NCI-H524 treated with DMSO at 0.1 percent for 48 hours (cell line): ENCODE results near the gene NCOA4.
"Not testable (repeated sequence)": the region's sequence is repeated elsewhere in the genome, so short reads cannot be mapped to it uniquely, and the experiment has no call there.

ENCODE experiments used
- DNase-seq: peaks from one replicate; lab custom pipeline; 2025; lab: John Stamatoyannopoulos, UW

Gene NCOA4

GRCh38 chr10:46052057-46052790, 21.8 kb upstream of the NCOA4 start:
- no peak for DNase-seq

GRCh38 chr10:46050941-46051623, 20.7 kb upstream of the NCOA4 start:
- DNase-seq = peak; percentile 37

GRCh38 chr10:46049497-46049831, 19.0 kb upstream of the NCOA4 start:
- DNase-seq = not testable (repeated sequence)

GRCh38 chr10:46048152-46048551, 17.7 kb upstream of the NCOA4 start:
- no peak for DNase-seq

GRCh38 chr10:46046261-46046660, 15.8 kb upstream of the NCOA4 start, which contains the start of gene MSMB:
Gene MSMB, minus strand, starts transcription at chr10:46046269. Its CDS starts 32 bp downstream, at chr10:46046237.
- no peak for DNase-seq

- no peak for DNase-seq
These were observed 12.1 kb upstream of the NCOA4 start for GRCh38 chr10:46042527-46042926.

GRCh38 chr10:46040004-46040403, 9.6 kb upstream of the NCOA4 start:
- no peak for DNase-seq

- no peak for DNase-seq
These were observed 6.8 kb upstream of the NCOA4 start for GRCh38 chr10:46037107-46037825.

- no peak for DNase-seq
These were observed 5.8 kb upstream of the NCOA4 start for GRCh38 chr10:46035923-46036849.

GRCh38 chr10:46033602-46034011, 3.2 kb upstream of the NCOA4 start:
- no peak for DNase-seq

GRCh38 chr10:46031648-46032532, 1.5 kb upstream of the NCOA4 start:
- DNase-seq = no peak

- no peak for DNase-seq
These were observed 877 bp downstream of the NCOA4 start for GRCh38 chr10:46029461-46030030.

- no peak for DNase-seq
These were observed 1.6 kb downstream of the NCOA4 start for GRCh38 chr10:46028584-46029460.

- no peak for DNase-seq
These were observed 4.3 kb downstream of the NCOA4 start for GRCh38 chr10:46026106-46026505.

- no peak for DNase-seq
These were observed 5.0 kb downstream of the NCOA4 start for GRCh38 chr10:46025406-46025805.

- DNase-seq = no peak
These were observed 5.5 kb downstream of the NCOA4 start for GRCh38 chr10:46024948-46025347.

- DNase-seq = no peak
These were observed 7.3 kb downstream of the NCOA4 start for GRCh38 chr10:46022978-46023702.

GRCh38 chr10:46020344-46020657, 10.1 kb downstream of the NCOA4 start:
- no peak for DNase-seq
